CD14-positive monocyte (primary cell): ENCODE measurements around the gene TNIP1. TPM values are rescaled to one million over a fixed set of nuclear protein-coding genes. Genes with fewer than 3 reads are reported as not detected.

Source experiments
- DNase-seq, 3 donors: peaks; one replicate each; pipeline ENCODE4 v3.0.0-alpha.2; 2011 to 2022
- H2AFZ ChIP-seq: 2 replicates; pipeline ENCODE4 v1.6.0; 2012; ENCODE audit warnings: mild to moderate bottlenecking, low read depth, low read length, inconsistent platforms; ENCODE audit not compliant: insufficient read depth, poor library complexity, severe bottlenecking
- H3K27ac ChIP-seq, 2 donors: 1 replicate in 1 of 2; 2 replicates in 1 of 2; pipeline ENCODE4 v1.5.1; 2012 to 2013; ENCODE audit warnings: low read length in 2 of 2, control low read depth in 1 of 2, inconsistent platforms in 1 of 2, low read depth in 1 of 2, mild to moderate bottlenecking in 1 of 2
- H3K27me3 ChIP-seq, 2 donors: one replicate each; pipeline versions ENCODE4 v1.6.0 to v1.6.1; 2011 to 2013; ENCODE audit warnings: low read length in 2 of 2; ENCODE audit not compliant: control insufficient read depth in 2 of 2, insufficient read depth in 2 of 2
- H3K36me3 ChIP-seq, 2 donors: replicated peaks in 1 of 2; 1 replicate in 1 of 2; 2 replicates in 1 of 2; pipeline versions ENCODE4 v1.5.1 to v1.6.1; 2012 to 2013; ENCODE audit warnings: low read length in 2 of 2, control low read depth in 1 of 2, inconsistent platforms in 1 of 2, mild to moderate bottlenecking in 1 of 2; ENCODE audit not compliant: insufficient read depth in 2 of 2, control insufficient read depth in 1 of 2
- H3K4me1 ChIP-seq, 2 donors: 1 replicate in 1 of 2; 2 replicates in 1 of 2; pipeline versions ENCODE4 v1.5.1 to v1.6.1; 2012 to 2013; ENCODE audit warnings: low read length in 2 of 2, control low read depth in 1 of 2, inconsistent platforms in 1 of 2, mild to moderate bottlenecking in 1 of 2, moderate library complexity in 1 of 2; ENCODE audit not compliant: insufficient read depth in 2 of 2, control insufficient read depth in 1 of 2
- H3K4me2 ChIP-seq: replicated peaks from 2 replicates; pipeline ENCODE3; 2012; ENCODE audit warnings: low read length, moderate library complexity, mild to moderate bottlenecking; ENCODE audit not compliant: poor library complexity, severe bottlenecking; ENCODE audit errors: extremely low read depth
- H3K4me3 ChIP-seq, 3 experiments: fragments of 200-600 bp in 1 of 3; sonication (generic) in 1 of 3; replicated peaks in 1 of 3; 1 replicate in 2 of 3; 2 replicates in 1 of 3; pipeline ENCODE4 v1.5.1; 2011 to 2013; ENCODE audit warnings: low read length in 3 of 3, mild to moderate bottlenecking in 3 of 3, control low read depth in 2 of 3, low read depth in 2 of 3, inconsistent platforms in 1 of 3, moderate library complexity in 1 of 3
- H3K79me2 ChIP-seq: 2 replicates; pipeline ENCODE4 v1.6.0; 2012; ENCODE audit warnings: mild to moderate bottlenecking, control low read depth, inconsistent platforms, low read length, moderate library complexity; ENCODE audit not compliant: insufficient read depth
- H3K9ac ChIP-seq: 2 replicates; pipeline ENCODE4 v1.6.0; 2017; ENCODE audit warnings: low read length, mild to moderate bottlenecking; ENCODE audit not compliant: insufficient read depth, poor library complexity, severe bottlenecking
- H3K9me3 ChIP-seq, 2 donors: replicated peaks in 1 of 2; 1 replicate in 1 of 2; 2 replicates in 1 of 2; pipeline versions ENCODE4 v1.5.1 to v1.6.1; 2012 to 2013; ENCODE audit warnings: low read length in 2 of 2, control low read depth in 1 of 2; ENCODE audit not compliant: control insufficient read depth in 1 of 2, insufficient read depth in 1 of 2
- H4K20me1 ChIP-seq: 2 replicates; pipeline ENCODE4 v1.6.0; 2012; ENCODE audit warnings: mild to moderate bottlenecking, low read length, control low read depth, moderate library complexity; ENCODE audit not compliant: insufficient read depth
- H3K27ac Mint-ChIP-seq, 7 donors: one replicate each; pipeline ENCODE4 v1.8.0; 2020; ENCODE audit warnings: mild to moderate bottlenecking in 7 of 7, mixed read lengths in 7 of 7, moderate library complexity in 6 of 7, inconsistent platforms in 2 of 7
- H3K27me3 Mint-ChIP-seq, 3 donors: one replicate each; pipeline ENCODE4 v1.8.0; 2021 to 2022; ENCODE audit warnings: low read depth in 3 of 3, mild to moderate bottlenecking in 3 of 3, mixed read lengths in 3 of 3, moderate library complexity in 3 of 3, inconsistent platforms in 1 of 3
- H3K36me3 Mint-ChIP-seq, 2 donors: one replicate each; pipeline ENCODE4 v1.8.0; 2020; ENCODE audit warnings: mixed read lengths in 2 of 2, inconsistent platforms in 1 of 2, mild to moderate bottlenecking in 1 of 2
- H3K4me1 Mint-ChIP-seq: one replicate; pipeline ENCODE4 v1.8.0; 2020; ENCODE audit warnings: mild to moderate bottlenecking, mixed read lengths
- H3K4me3 Mint-ChIP-seq, 2 donors: one replicate each; pipeline ENCODE4 v1.8.0; 2020; ENCODE audit warnings: mild to moderate bottlenecking in 2 of 2, mixed read lengths in 2 of 2, moderate library complexity in 1 of 2
- H3K9me3 Mint-ChIP-seq, 7 donors: one replicate each; pipeline ENCODE4 v1.8.0; 2020 to 2022; ENCODE audit warnings: mixed read lengths in 7 of 7, mild to moderate bottlenecking in 6 of 7, moderate library complexity in 6 of 7, inconsistent platforms in 2 of 7
- WGBS: methylation state at CpG from one replicate; pipeline ENCODE4 v1.1.5; 2013; ENCODE audit warnings: missing lambda C conversion rate; ENCODE audit not compliant: insufficient coverage; 5-methylcytosine and 5-hydroxymethylcytosine counted together
- intact Hi-C, 2 donors: fragments of 100-400 bp; cut with micrococcal nuclease; formaldehyde crosslinking; loops; one replicate each; pipeline versions ENCODE4 v1.15.0 to v1.15.1; 2023
- polyA plus RNA-seq, 3 donors: library from polyadenylated mRNA; depleted of rRNA in 1 of 3; unstranded in 2 of 3; stranded (reverse) in 1 of 3; fragments of 300-500 nt in 2 of 3; fragments of >200 nt in 1 of 3; fragmentation: Illumina TruSeq in 2 of 3; gene quantifications; 1 replicate in 2 of 3; 2 replicates in 1 of 3; pipeline ENCODE4 v1.2.3, GENCODE V29; 2012 to 2021
- TF ChIP-seq, protein P1 (sequence below): fragments of 200-600 bp; IDR thresholded peaks from one replicate; pipeline ENCODE4 v1.8.0; 2022; ENCODE audit warnings: antibody characterized with exemption, mild to moderate bottlenecking

Gene TNIP1
- polyA plus RNA-seq, 3 donors: 30.8 to 108 (median 46.4) TPM

DNA sequence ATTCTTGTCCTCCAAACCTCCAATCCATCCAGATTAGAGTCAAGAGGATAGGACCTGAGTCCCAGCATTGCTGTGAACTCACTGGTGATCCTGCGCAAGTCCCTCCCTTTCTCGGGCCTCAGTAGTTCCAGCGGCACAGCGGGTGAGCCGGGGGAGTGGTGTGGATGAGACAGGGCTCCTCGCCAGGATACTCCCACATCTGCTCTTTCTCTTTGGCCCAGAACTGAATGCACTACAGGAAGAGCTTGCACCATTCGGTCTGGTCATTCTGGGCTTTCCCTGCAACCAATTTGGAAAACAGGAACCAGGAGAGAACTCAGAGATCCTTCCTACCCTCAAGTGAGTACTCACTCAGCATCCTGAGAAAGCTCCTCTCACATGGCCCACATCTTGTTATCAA is 54.2 kb downstream of the TNIP1 start:
- no peak overlapping the region for H3K4me3 ChIP-seq
- peak in 1 of 3 donors; percentile 69 for DNase-seq
- no peaks in the 10 kb centered on the region for H3K79me2 ChIP-seq
- H2AFZ ChIP-seq: no peak overlapping the region
- 85% methylated on average over 4 of the region's 7 CpGs for WGBS
- no peaks in the 10 kb centered on the region for H3K9me3 ChIP-seq
- peaks cover 3 to 5% (median 4%) of the 10 kb centered on the region in 3 donors for H3K27me3 Mint-ChIP-seq
- TF ChIP-seq, protein P1, sequence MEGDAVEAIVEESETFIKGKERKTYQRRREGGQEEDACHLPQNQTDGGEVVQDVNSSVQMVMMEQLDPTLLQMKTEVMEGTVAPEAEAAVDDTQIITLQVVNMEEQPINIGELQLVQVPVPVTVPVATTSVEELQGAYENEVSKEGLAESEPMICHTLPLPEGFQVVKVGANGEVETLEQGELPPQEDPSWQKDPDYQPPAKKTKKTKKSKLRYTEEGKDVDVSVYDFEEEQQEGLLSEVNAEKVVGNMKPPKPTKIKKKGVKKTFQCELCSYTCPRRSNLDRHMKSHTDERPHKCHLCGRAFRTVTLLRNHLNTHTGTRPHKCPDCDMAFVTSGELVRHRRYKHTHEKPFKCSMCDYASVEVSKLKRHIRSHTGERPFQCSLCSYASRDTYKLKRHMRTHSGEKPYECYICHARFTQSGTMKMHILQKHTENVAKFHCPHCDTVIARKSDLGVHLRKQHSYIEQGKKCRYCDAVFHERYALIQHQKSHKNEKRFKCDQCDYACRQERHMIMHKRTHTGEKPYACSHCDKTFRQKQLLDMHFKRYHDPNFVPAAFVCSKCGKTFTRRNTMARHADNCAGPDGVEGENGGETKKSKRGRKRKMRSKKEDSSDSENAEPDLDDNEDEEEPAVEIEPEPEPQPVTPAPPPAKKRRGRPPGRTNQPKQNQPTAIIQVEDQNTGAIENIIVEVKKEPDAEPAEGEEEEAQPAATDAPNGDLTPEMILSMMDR: no peak
- peaks cover 50 to 65% of the 10 kb centered on the region in 2 donors for H3K36me3 ChIP-seq
- peaks cover 0 to 1% (median 0%) of the 10 kb centered on the region in 7 donors for H3K9me3 Mint-ChIP-seq
- H3K9ac ChIP-seq: no peak overlapping the region
- intact Hi-C loops: no loop called here
- H3K27ac Mint-ChIP-seq: peak overlapping the region in 1 of 7 donors; percentile 67
- H3K27me3 ChIP-seq: no peaks in the 10 kb centered on the region
- H3K36me3 Mint-ChIP-seq: peaks cover 64 to 74% of the 10 kb centered on the region in 2 donors
- peaks cover 62% of the 10 kb centered on the region for H4K20me1 ChIP-seq
- peak overlapping the region in 1 of 2 donors; percentile 17 for H3K4me3 Mint-ChIP-seq
- no peak overlapping the region for H3K27ac ChIP-seq
- H3K4me1 ChIP-seq: peaks cover 24 to 26% of the 10 kb centered on the region in 2 donors
- peaks cover 38% of the 10 kb centered on the region for H3K4me1 Mint-ChIP-seq
- no peak overlapping the region for H3K4me2 ChIP-seq

DNA sequence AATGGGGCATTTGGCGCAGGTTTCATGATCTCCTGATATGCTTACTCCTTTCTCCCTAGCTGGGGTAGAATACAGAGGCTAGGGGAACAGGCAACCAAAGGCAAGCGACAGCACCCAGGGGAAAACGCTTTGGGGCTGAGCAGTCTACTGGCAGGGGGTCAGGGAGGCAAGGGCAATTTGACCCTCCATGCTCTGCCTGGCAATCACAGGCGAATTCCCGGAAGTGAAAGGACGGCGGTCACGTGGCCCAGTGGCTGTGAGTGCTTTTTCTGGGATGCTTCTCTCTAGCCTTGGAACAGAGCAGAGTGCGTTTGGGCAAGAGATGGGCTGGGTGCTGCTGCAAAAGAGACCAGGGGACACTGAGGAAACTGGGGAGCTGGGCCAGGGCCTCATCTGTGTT is 54.7 kb downstream of the TNIP1 start:
- intact Hi-C loops: no loop called here
- Histone ChIP-seq H3K4me2 (no peak overlapping the region), H3K9ac (no peak overlapping the region), H3K9me3 (no peaks in the 10 kb centered on the region), H3K4me3 (no peak overlapping the region), H3K36me3 (peaks cover 44 to 60% of the 10 kb centered on the region in 2 donors), H3K79me2 (no peaks in the 10 kb centered on the region), H3K27me3 (no peaks in the 10 kb centered on the region), H2AFZ (no peak overlapping the region), H3K27ac (no peak overlapping the region), H4K20me1 (peaks cover 62% of the 10 kb centered on the region), H3K4me1 (peaks cover 29% of the 10 kb centered on the region in 2 donors)
- H3K4me3 Mint-ChIP-seq: no peak overlapping the region
- peak overlapping the region in 2 of 7 donors; percentile 67 to 75 for H3K27ac Mint-ChIP-seq
- peaks cover 60 to 70% of the 10 kb centered on the region in 2 donors for H3K36me3 Mint-ChIP-seq
- TF ChIP-seq, protein P1: no peak
- H3K4me1 Mint-ChIP-seq: peaks cover 41% of the 10 kb centered on the region
- no peak for DNase-seq
- peaks cover 0 to 1% (median 0%) of the 10 kb centered on the region in 7 donors for H3K9me3 Mint-ChIP-seq
- peaks cover 3 to 9% (median 6%) of the 10 kb centered on the region in 3 donors for H3K27me3 Mint-ChIP-seq
- 100% methylated on average over 8 of the region's 9 CpGs for WGBS
